ENCODE results near the gene CHST6. TPM values are rescaled to one million over a fixed set of nuclear protein-coding genes. Genes with fewer than 3 reads are reported as not detected.

The CHST6 gene
- total and polyA plus RNA-seq, 9 of the 15 experiments (the other 6 are each of a cell fraction or from before 2014, with no cell fraction given), result 0.01 to 0.05 (median 0.02) TPM; not detected in 6

DNA sequence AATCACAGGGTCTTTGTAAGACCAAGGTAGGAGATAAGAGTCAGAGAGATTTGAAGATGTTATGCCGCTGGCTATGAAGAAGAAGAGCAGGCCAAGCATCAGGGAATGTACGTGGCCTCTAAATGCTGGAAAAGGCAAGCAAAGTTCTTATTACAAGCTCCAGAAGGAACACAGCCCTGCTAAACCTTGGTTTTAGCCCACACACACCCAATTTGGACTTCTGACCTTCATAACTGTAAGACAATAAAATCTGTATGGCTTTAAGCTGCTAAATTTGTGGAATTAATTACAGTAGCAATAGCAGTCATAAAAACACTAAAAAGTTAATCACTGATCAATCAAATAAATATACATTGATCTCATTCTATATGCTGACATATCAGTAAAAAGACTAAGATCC is 36.8 kb downstream of the CHST6 start:
- POLR2A ChIA-PET, result interaction anchor here (1.2 kb wide), 1 partner anchor 10 kb away, joined by 3 read pairs; no protein-coding TSS in a partner anchor
- no TSS peak for BruUV-seq (replicated peaks)
- 69% methylated on average over 2 of the region's 2 CpGs for WGBS (ENCODE audit: insufficient coverage, low coverage, missing lambda C conversion rate)
- no peak overlapping the region for H3K4me2 ChIP-seq (ENCODE audit: insufficient read depth, low read length)
- peaks cover 11% of the 10 kb centered on the region; the same call in 2 of the 3 replicates for H3K36me3 ChIP-seq (ENCODE audit: control insufficient read depth, insufficient read depth, low read length)
- in situ Hi-C loops (cut with MboI), result no loop called here
- no peak overlapping the region for H3K27ac ChIP-seq (ENCODE audit: extremely low read depth, low read depth, low read length)
- H3K9me3 ChIP-seq (replicated peaks; ENCODE audit: control insufficient read depth, insufficient read depth, low read depth, low read length), result no peaks in the 10 kb centered on the region
- DNase-seq (ENCODE audit: extremely low read depth in 1 of 4, low spot score in 3 of 4) (no peak), ATAC-seq (no peak), FAIRE-seq (no peak)
- no peak overlapping the region for H3K4me3 ChIP-seq
- no peaks in the 10 kb centered on the region for H3K9me1 ChIP-seq (ENCODE audit: control insufficient read depth, insufficient read depth, low read length)
- H3K4me1 ChIP-seq (replicated peaks in 1 of 2; ENCODE audit: control insufficient read depth in 2 of 2, insufficient read depth in 2 of 2, low read length in 2 of 2), result peaks cover under 1 to 8% of the 10 kb centered on the region in 2 experiments; a peak in 4 of 5 replicates
- H3K27me3 ChIP-seq (ENCODE audit: control insufficient read depth in 2 of 2, insufficient read depth in 2 of 2, low read length in 2 of 2), result no peaks in the 10 kb centered on the region
- intact Hi-C loops (cut with micrococcal nuclease), result no loop called here
- H3K9ac ChIP-seq (ENCODE audit: insufficient read depth in 1 of 2, low read depth in 2 of 2, low read length in 2 of 2), result no peak overlapping the region
- H4K20me1 ChIP-seq (replicated peaks; ENCODE audit: control insufficient read depth, insufficient read depth, low read length), result peaks cover 3% of the 10 kb centered on the region
- H3K79me2 ChIP-seq (ENCODE audit: control insufficient read depth, insufficient read depth, low read length), result peaks cover 71% of the 10 kb centered on the region
- TF ChIP-seq NCOA1 (IDR thresholded peaks at IDR 0.05; ENCODE audit: low read depth) (no peak), ZBTB7A (IDR thresholded peaks at IDR 0.05; ENCODE audit: borderline replicate concordance, control insufficient read depth, low read depth, low read length) (no peak), HDAC2 (IDR thresholded peaks at IDR 0.05) (no peak), ZNF79 (CRISPR knock-in tag; IDR thresholded peaks at IDR 0.05; ENCODE audit: low read depth) (no peak), ZNF589 (CRISPR knock-in tag; IDR thresholded peaks at IDR 0.05; ENCODE audit: low read depth) (no peak)
- TF ChIP-seq, protein P1, sequence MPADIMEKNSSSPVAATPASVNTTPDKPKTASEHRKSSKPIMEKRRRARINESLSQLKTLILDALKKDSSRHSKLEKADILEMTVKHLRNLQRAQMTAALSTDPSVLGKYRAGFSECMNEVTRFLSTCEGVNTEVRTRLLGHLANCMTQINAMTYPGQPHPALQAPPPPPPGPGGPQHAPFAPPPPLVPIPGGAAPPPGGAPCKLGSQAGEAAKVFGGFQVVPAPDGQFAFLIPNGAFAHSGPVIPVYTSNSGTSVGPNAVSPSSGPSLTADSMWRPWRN (IDR thresholded peaks at IDR 0.05; ENCODE audit: low read depth), result no peak
- CTCF ChIA-PET (ENCODE audit: low intra/inter-chr PET ratio), result no interaction called here
- no peak overlapping the region for H2AFZ ChIP-seq (ENCODE audit: low read depth, low read length)

Measured in K562 (cell line).